ENCODE results near the gene LRRC8D. TPM values are rescaled to one million over a fixed set of nuclear protein-coding genes. Genes with fewer than 3 reads are reported as not detected.

The LRRC8D gene
- total and polyA plus RNA-seq, 9 of the 15 experiments (the other 6 are each of a cell fraction or from before 2014, with no cell fraction given), result 3.4 to 53.9 (median 15.9) TPM

DNA sequence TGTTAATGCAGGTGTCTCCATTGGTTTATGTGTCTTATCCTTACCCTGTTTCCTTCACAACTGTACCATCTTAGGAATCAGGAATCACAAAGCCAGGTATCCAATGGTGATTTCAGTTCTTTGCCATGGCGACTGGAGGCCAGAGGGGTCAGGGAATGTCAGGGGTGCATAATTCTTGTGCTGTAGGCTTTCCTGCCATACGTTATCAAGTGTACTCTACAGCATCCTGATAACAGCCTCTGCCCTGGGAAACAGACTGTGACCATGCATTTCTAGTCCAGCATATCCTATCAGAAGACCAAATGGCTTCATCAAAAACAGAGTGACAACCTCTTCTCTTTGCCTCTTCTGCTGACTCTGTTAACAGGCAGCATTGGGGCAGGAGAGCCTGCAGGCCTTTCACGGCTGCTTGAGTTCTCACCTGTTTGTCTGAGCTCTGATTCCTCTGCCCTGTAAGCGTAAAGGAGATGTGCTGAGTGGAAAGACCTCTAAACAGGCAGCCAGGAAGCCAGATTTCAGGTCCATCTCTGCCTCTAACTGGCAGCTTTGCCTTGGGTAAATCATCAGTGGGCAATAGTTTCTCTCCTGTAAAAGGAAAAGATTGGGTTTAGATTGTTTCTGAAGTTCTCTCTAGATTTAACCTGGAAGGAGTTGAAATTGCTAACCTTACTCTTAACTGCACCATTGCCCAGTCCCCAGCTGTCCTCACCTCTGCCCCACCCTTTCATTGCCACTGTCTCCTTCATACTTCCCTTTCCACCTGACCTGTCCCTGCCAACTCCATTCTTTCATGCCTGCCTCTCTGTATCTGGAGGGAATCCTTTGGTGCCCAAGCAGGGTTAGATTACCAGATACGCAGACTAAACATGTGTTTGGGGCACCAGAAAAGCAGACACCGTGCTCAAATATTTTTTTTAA is 80.2 kb downstream of the LRRC8D start (continued):
- TF ChIP-seq MTA3 (IDR thresholded peaks at IDR 0.05; ENCODE audit: borderline replicate concordance) (peak; percentile 61; the same call in 1 of the 2 replicates), ADNP (tag; IDR thresholded peaks at IDR 0.05) (no peak), ZZZ3 (IDR thresholded peaks at IDR 0.05) (no peak), MXI1 (IDR thresholded peaks at IDR 0.05; ENCODE audit: low read depth, low read length) (no peak), ZNF583 (CRISPR knock-in tag; IDR thresholded peaks at IDR 0.05) (no peak; the same call in 1 of the 2 replicates), ZNF354B (CRISPR knock-in tag; IDR thresholded peaks at IDR 0.05) (no peak), ZNF41 (CRISPR knock-in tag; conservative IDR thresholded peaks at IDR 0.05) (no peak), GABPB2 (CRISPR knock-in tag; conservative IDR thresholded peaks at IDR 0.05) (no peak), ZNF764 (CRISPR knock-in tag; IDR thresholded peaks at IDR 0.05; ENCODE audit: low read depth) (no peak), ZC3H11A (IDR thresholded peaks at IDR 0.05; ENCODE audit: low read depth, low read length) (no peak), TCFL5 (CRISPR knock-in tag; conservative IDR thresholded peaks at IDR 0.05) (no peak), FOXA3 (CRISPR knock-in tag; conservative IDR thresholded peaks at IDR 0.05 in 1 of 2, IDR thresholded peaks at IDR 0.05 in 1 of 2) (no peak), PRPF4 (IDR thresholded peaks at IDR 0.05; ENCODE audit: insufficient read depth, low read depth, low read length, poor library complexity, severe bottlenecking) (no peak), NFXL1 (CRISPR knock-in tag; IDR thresholded peaks at IDR 0.05) (no peak)
- TF ChIP-seq, protein P1, sequence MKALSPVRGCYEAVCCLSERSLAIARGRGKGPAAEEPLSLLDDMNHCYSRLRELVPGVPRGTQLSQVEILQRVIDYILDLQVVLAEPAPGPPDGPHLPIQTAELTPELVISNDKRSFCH (CRISPR knock-in tag; IDR thresholded peaks at IDR 0.05), result no peak
- TF ChIP-seq, protein P1 (tag; IDR thresholded peaks at IDR 0.05), result no peak
- TF ChIP-seq, protein P2, sequence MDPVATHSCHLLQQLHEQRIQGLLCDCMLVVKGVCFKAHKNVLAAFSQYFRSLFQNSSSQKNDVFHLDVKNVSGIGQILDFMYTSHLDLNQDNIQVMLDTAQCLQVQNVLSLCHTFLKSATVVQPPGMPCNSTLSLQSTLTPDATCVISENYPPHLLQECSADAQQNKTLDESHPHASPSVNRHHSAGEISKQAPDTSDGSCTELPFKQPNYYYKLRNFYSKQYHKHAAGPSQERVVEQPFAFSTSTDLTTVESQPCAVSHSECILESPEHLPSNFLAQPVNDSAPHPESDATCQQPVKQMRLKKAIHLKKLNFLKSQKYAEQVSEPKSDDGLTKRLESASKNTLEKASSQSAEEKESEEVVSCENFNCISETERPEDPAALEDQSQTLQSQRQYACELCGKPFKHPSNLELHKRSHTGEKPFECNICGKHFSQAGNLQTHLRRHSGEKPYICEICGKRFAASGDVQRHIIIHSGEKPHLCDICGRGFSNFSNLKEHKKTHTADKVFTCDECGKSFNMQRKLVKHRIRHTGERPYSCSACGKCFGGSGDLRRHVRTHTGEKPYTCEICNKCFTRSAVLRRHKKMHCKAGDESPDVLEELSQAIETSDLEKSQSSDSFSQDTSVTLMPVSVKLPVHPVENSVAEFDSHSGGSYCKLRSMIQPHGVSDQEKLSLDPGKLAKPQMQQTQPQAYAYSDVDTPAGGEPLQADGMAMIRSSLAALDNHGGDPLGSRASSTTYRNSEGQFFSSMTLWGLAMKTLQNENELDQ (CRISPR knock-in tag; IDR thresholded peaks at IDR 0.05; ENCODE audit: borderline replicate concordance), result no peak
- TF ChIP-seq, protein P3, sequence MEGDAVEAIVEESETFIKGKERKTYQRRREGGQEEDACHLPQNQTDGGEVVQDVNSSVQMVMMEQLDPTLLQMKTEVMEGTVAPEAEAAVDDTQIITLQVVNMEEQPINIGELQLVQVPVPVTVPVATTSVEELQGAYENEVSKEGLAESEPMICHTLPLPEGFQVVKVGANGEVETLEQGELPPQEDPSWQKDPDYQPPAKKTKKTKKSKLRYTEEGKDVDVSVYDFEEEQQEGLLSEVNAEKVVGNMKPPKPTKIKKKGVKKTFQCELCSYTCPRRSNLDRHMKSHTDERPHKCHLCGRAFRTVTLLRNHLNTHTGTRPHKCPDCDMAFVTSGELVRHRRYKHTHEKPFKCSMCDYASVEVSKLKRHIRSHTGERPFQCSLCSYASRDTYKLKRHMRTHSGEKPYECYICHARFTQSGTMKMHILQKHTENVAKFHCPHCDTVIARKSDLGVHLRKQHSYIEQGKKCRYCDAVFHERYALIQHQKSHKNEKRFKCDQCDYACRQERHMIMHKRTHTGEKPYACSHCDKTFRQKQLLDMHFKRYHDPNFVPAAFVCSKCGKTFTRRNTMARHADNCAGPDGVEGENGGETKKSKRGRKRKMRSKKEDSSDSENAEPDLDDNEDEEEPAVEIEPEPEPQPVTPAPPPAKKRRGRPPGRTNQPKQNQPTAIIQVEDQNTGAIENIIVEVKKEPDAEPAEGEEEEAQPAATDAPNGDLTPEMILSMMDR (IDR thresholded peaks at IDR 0.05 in 2 of 3, conservative IDR thresholded peaks at IDR 0.05 in 1 of 3; ENCODE audit: insufficient read depth in 2 of 3, low read depth in 1 of 3, low read length in 3 of 3), result no peak
- TF ChIP-seq, protein P4, sequence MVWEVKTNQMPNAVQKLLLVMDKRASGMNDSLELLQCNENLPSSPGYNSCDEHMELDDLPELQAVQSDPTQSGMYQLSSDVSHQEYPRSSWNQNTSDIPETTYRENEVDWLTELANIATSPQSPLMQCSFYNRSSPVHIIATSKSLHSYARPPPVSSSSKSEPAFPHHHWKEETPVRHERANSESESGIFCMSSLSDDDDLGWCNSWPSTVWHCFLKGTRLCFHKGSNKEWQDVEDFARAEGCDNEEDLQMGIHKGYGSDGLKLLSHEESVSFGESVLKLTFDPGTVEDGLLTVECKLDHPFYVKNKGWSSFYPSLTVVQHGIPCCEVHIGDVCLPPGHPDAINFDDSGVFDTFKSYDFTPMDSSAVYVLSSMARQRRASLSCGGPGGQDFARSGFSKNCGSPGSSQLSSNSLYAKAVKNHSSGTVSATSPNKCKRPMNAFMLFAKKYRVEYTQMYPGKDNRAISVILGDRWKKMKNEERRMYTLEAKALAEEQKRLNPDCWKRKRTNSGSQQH (CRISPR knock-in tag; IDR thresholded peaks at IDR 0.05), result no peak
- TF ChIP-seq, protein P5, sequence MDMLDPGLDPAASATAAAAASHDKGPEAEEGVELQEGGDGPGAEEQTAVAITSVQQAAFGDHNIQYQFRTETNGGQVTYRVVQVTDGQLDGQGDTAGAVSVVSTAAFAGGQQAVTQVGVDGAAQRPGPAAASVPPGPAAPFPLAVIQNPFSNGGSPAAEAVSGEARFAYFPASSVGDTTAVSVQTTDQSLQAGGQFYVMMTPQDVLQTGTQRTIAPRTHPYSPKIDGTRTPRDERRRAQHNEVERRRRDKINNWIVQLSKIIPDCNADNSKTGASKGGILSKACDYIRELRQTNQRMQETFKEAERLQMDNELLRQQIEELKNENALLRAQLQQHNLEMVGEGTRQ (CRISPR knock-in tag; IDR thresholded peaks at IDR 0.05), result no peak
